SK-N-SH (cell line): ENCODE results near the gene RBMS3. TPM values are rescaled to one million over a fixed set of nuclear protein-coding genes. Genes with fewer than 3 reads are reported as not detected.

ENCODE experiments used
- CTCF ChIA-PET: fragments of 300-600, 350-600 bp; formaldehyde crosslinking; extraction: SDS; loops from one replicate; lab custom pipeline; 2021; lab: Yijun Ruan, JAX
- POLR2A ChIA-PET: fragments of 350-600 bp; sonication (Branson Sonifier 250); formaldehyde crosslinking; extraction: SDS; loops from one replicate; lab custom pipeline; 2020; ENCODE audit warnings: antibody characterized with exemption, inconsistent platforms; lab: Yijun Ruan, JAX
- DNase-seq: peaks from one replicate; pipeline ENCODE4 v3.0.0; 2012
- H2AFZ ChIP-seq: fragments of 200-600 bp; sonication (generic); 2 replicates; pipeline ENCODE4 v1.8.1; 2016; ENCODE audit warnings: antibody characterized with exemption, mild to moderate bottlenecking, low read depth
- H3F3A ChIP-seq: fragments of 200-600 bp; sonication (generic); replicated peaks from 2 replicates; pipeline ENCODE3; 2016; ENCODE audit warnings: antibody characterized with exemption, mild to moderate bottlenecking; ENCODE audit not compliant: insufficient read depth
- H3K27ac ChIP-seq, 2 experiments: fragments of 200-500 bp in 1 of 2; fragments of 200-600 bp in 1 of 2; sonication (Bioruptor generic) in 1 of 2; sonication (generic), shearing (Covaris generic) in 1 of 2; 2 replicates each; pipeline versions ENCODE4 v1.5.1 to v1.6.1; 2014 to 2016; ENCODE audit warnings: low read depth in 2 of 2, inconsistent platforms in 1 of 2, low read length in 1 of 2, mild to moderate bottlenecking in 1 of 2, mixed read lengths in 1 of 2
- H3K27me3 ChIP-seq: fragments of 200-600 bp; sonication (generic), shearing (Covaris generic); 2 replicates; pipeline ENCODE4 v1.6.1; 2016; ENCODE audit warnings: mixed run types; ENCODE audit not compliant: insufficient read depth
- H3K36me3 ChIP-seq, 2 experiments: fragments of 200-500 bp in 1 of 2; fragments of 200-600 bp in 1 of 2; sonication (Bioruptor generic) in 1 of 2; sonication (generic) in 1 of 2; replicated peaks in 1 of 2; 2 replicates each; pipeline versions ENCODE3 to v1.5.1; 2014 to 2016; ENCODE audit warnings: low read length in 1 of 2, mild to moderate bottlenecking in 1 of 2; ENCODE audit not compliant: insufficient read depth in 2 of 2, control insufficient read depth in 1 of 2
- H3K4me1 ChIP-seq, 2 experiments: fragments of 200-500 bp in 1 of 2; fragments of 200-600 bp in 1 of 2; sonication (Bioruptor generic) in 1 of 2; sonication (generic), shearing (Covaris generic) in 1 of 2; 2 replicates each; pipeline versions ENCODE4 v1.5.1 to v1.6.1; 2014 to 2016; ENCODE audit warnings: low read depth in 1 of 2, low read length in 1 of 2, mixed run types in 1 of 2; ENCODE audit not compliant: insufficient read depth in 2 of 2, control insufficient read depth in 1 of 2
- H3K4me2 ChIP-seq: fragments of 200-600 bp; sonication (generic), shearing (Covaris generic); 2 replicates; pipeline ENCODE4 v1.6.1; 2017; ENCODE audit warnings: mixed run types
- H3K4me3 ChIP-seq, 2 experiments: fragments of 200-500 bp in 1 of 2; fragments of 200-600 bp in 1 of 2; sonication (Bioruptor generic) in 1 of 2; sonication (generic), shearing (Covaris generic) in 1 of 2; 2 replicates each; pipeline versions ENCODE4 v1.5.1 to v1.8.1; 2014 to 2016; ENCODE audit warnings: low read depth in 2 of 2, inconsistent platforms in 1 of 2, low read length in 1 of 2, mild to moderate bottlenecking in 1 of 2, mixed read lengths in 1 of 2, moderate library complexity in 1 of 2
- H3K79me2 ChIP-seq: fragments of 200-600 bp; sonication (generic); 2 replicates; pipeline ENCODE4 v1.8.1; 2017; ENCODE audit warnings: mild to moderate bottlenecking; ENCODE audit not compliant: insufficient read depth
- H3K9ac ChIP-seq: fragments of 200-600 bp; sonication (generic); 2 replicates; pipeline ENCODE4 v1.6.1; 2017; ENCODE audit warnings: mixed run types
- H3K9me2 ChIP-seq: fragments of 200-600 bp; sonication (generic); 2 replicates; pipeline ENCODE4 v1.6.1; 2017; ENCODE audit warnings: mixed run types
- H3K9me3 ChIP-seq: fragments of 200-600 bp; sonication (generic); 2 replicates; pipeline ENCODE4 v1.6.1; 2017; ENCODE audit warnings: mixed run types, mild to moderate bottlenecking, moderate library complexity
- H4K20me1 ChIP-seq: fragments of 200-600 bp; sonication (generic); 2 replicates; pipeline ENCODE4 v1.6.1; 2017; ENCODE audit warnings: mild to moderate bottlenecking, mixed run types; ENCODE audit not compliant: insufficient read depth
- FOSL2 ChIP-seq: IDR thresholded peaks from 2 replicates; pipeline ENCODE4 v1.4.0; 2012; ENCODE audit warnings: low read depth, mild to moderate bottlenecking, moderate library complexity, borderline replicate concordance
- FOXJ3 ChIP-seq: sonication (generic); formaldehyde crosslinking; IDR thresholded peaks from 2 replicates; pipeline ENCODE4 v1.5.1; 2020; ENCODE audit warnings: mild to moderate bottlenecking, missing genetic modification reagents
- GABPA ChIP-seq: IDR thresholded peaks from 2 replicates; pipeline ENCODE4 v1.4.0; 2012; ENCODE audit warnings: low read depth, mild to moderate bottlenecking
- GATA2 ChIP-seq: sonication (generic); formaldehyde crosslinking; IDR thresholded peaks from 2 replicates; pipeline ENCODE4 v1.5.0; 2020; ENCODE audit warnings: mild to moderate bottlenecking, missing genetic modification reagents
- IRF3 ChIP-seq: fragments of 150-350 bp; IDR thresholded peaks from 2 replicates; pipeline ENCODE4 v1.6.1; 2016; ENCODE audit warnings: mild to moderate bottlenecking, low read depth, low read length
- MXI1 ChIP-seq: IDR thresholded peaks from 2 replicates; pipeline ENCODE4 v1.6.1; 2012; ENCODE audit warnings: mild to moderate bottlenecking, low read depth, low read length, improper control_type of control experiment
- NFIC ChIP-seq: IDR thresholded peaks from 2 replicates; pipeline ENCODE4 v1.4.0; 2012; ENCODE audit warnings: borderline replicate concordance
- NRF1 ChIP-seq: IDR thresholded peaks from 2 replicates; pipeline ENCODE4 v1.6.1; 2012; ENCODE audit warnings: low read depth, mild to moderate bottlenecking, low read length
- RAD21 ChIP-seq: IDR thresholded peaks from 2 replicates; pipeline ENCODE4 v1.6.1; 2012; ENCODE audit warnings: mild to moderate bottlenecking, low read length
- RCOR1 ChIP-seq: fragments of 150-350 bp; IDR thresholded peaks from 2 replicates; pipeline ENCODE4 v1.6.1; 2017; ENCODE audit warnings: antibody characterized with exemption, low read length
- SMC3 ChIP-seq: IDR thresholded peaks from 2 replicates; pipeline ENCODE4 v1.6.1; 2012; ENCODE audit warnings: low read depth, low read length, improper control_type of control experiment
- TAF1 ChIP-seq: IDR thresholded peaks from 2 replicates; pipeline ENCODE4 v1.6.1; 2012; ENCODE audit warnings: low read depth, mild to moderate bottlenecking, low read length, moderate library complexity, borderline replicate concordance
- WGBS: methylation state at CpG from one replicate; pipeline ENCODE4 v1.1.6; 2017; ENCODE audit warnings: low lambda C conversion rate; 5-methylcytosine and 5-hydroxymethylcytosine counted together
- polyA plus RNA-seq, 3 experiments: library from polyadenylated mRNA; depleted of rRNA; stranded (reverse); fragments of >200 nt; gene quantifications; 2 replicates each; pipeline ENCODE4 v1.2.3, GENCODE V29; 2012
- TF ChIP-seq, protein P1 (sequence below): IDR thresholded peaks from 2 replicates; pipeline ENCODE4 v1.4.0; 2012; ENCODE audit warnings: low read depth, borderline replicate concordance
- TF ChIP-seq, protein P2 (sequence below): IDR thresholded peaks from 2 replicates; pipeline ENCODE4 v1.6.1; 2012; ENCODE audit warnings: mild to moderate bottlenecking, low read depth, low read length, moderate library complexity
- TF ChIP-seq, protein P3 (sequence below): IDR thresholded peaks from 2 replicates; pipeline ENCODE4 v1.4.0; 2012; ENCODE audit warnings: low read depth, borderline replicate concordance

The RBMS3 gene
- polyA plus RNA-seq, 1 of the 3 experiments (the other 2 are of a cell fraction), result 8.2 TPM

DNA sequence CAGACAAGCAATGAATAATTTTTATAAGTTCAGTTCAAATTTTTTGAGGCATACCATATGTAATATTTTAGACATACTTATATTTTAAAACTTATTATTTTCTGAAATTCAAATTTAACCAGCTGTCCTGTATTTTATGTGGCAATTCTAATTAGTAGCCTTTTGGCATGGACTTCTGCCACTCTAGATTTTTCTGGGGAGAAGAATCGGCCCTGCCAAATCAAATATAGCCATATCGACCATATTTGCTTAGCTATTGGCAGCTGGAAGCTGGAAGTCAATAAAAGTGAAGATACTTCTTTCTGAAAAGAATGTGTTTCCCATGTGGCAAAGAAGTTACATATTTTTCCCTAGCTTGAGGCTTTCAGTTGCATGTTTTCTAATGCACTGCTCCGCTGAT lies 9.4 kb upstream of the RBMS3 start:
- 94% methylated on average over 3 of the region's 3 CpGs for WGBS
- H3K4me2 ChIP-seq, result no peak overlapping the region
- CTCF ChIA-PET, result interaction anchor here (0.9 to 1.1 kb wide), 2 partner anchors 12 to 604 kb away, joined by 3 read pairs; no protein-coding TSS in a partner anchor

GRCh38 chr3:29274667-29275066 lies 6.2 kb upstream of the RBMS3 start:
- no peak for DNase-seq
- WGBS, result 96% methylated on average over 3 of the region's 3 CpGs
- Histone ChIP-seq H3K9ac (no peak overlapping the region), H3K9me2 (no peaks in the 10 kb centered on the region), H3K36me3 (no peaks in the 10 kb centered on the region), H3K27me3 (no peaks in the 10 kb centered on the region), H3K27ac (no peak overlapping the region), H3K9me3 (no peaks in the 10 kb centered on the region), H3K79me2 (peaks cover 5% of the 10 kb centered on the region), H3K4me2 (no peak overlapping the region), H3K4me1 (peaks cover 6 to 20% of the 10 kb centered on the region in 2 experiments; a peak in 3 of 4 replicates), H2AFZ (no peak overlapping the region), H4K20me1 (no peaks in the 10 kb centered on the region), H3F3A (peaks cover 15% of the 10 kb centered on the region), H3K4me3 (no peak overlapping the region)
- CTCF ChIA-PET, result no interaction called here
- TF ChIP-seq RCOR1, result no peak
- TF ChIP-seq GABPA, result no peak
- TF ChIP-seq, protein P1, sequence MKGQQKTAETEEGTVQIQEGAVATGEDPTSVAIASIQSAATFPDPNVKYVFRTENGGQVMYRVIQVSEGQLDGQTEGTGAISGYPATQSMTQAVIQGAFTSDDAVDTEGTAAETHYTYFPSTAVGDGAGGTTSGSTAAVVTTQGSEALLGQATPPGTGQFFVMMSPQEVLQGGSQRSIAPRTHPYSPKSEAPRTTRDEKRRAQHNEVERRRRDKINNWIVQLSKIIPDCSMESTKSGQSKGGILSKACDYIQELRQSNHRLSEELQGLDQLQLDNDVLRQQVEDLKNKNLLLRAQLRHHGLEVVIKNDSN, result no peak
- no peak for TF ChIP-seq NFIC
- no peak for TF ChIP-seq IRF3
- TF ChIP-seq NRF1, result no peak
- TF ChIP-seq, protein P2, sequence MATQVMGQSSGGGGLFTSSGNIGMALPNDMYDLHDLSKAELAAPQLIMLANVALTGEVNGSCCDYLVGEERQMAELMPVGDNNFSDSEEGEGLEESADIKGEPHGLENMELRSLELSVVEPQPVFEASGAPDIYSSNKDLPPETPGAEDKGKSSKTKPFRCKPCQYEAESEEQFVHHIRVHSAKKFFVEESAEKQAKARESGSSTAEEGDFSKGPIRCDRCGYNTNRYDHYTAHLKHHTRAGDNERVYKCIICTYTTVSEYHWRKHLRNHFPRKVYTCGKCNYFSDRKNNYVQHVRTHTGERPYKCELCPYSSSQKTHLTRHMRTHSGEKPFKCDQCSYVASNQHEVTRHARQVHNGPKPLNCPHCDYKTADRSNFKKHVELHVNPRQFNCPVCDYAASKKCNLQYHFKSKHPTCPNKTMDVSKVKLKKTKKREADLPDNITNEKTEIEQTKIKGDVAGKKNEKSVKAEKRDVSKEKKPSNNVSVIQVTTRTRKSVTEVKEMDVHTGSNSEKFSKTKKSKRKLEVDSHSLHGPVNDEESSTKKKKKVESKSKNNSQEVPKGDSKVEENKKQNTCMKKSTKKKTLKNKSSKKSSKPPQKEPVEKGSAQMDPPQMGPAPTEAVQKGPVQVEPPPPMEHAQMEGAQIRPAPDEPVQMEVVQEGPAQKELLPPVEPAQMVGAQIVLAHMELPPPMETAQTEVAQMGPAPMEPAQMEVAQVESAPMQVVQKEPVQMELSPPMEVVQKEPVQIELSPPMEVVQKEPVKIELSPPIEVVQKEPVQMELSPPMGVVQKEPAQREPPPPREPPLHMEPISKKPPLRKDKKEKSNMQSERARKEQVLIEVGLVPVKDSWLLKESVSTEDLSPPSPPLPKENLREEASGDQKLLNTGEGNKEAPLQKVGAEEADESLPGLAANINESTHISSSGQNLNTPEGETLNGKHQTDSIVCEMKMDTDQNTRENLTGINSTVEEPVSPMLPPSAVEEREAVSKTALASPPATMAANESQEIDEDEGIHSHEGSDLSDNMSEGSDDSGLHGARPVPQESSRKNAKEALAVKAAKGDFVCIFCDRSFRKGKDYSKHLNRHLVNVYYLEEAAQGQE, result no peak
- no peak for TF ChIP-seq FOXJ3
- no peak for TF ChIP-seq FOSL2
- no peak for TF ChIP-seq GATA2 (CRISPR knock-in tag)
- no peak for TF ChIP-seq SMC3
- POLR2A ChIA-PET, result no interaction called here

More for the DNA sequence above, 9.4 kb upstream of the RBMS3 start:
- H3K79me2 ChIP-seq, result no peaks in the 10 kb centered on the region
- no peak overlapping the region for H2AFZ ChIP-seq
- peaks cover 8% of the 10 kb centered on the region for H3F3A ChIP-seq
- H3K9ac ChIP-seq, result no peak overlapping the region
- no peak for DNase-seq
- H3K27ac ChIP-seq, result no peak overlapping the region
- POLR2A ChIA-PET, result no interaction called here
- no peak overlapping the region for H3K4me3 ChIP-seq
- H4K20me1 ChIP-seq, result no peaks in the 10 kb centered on the region
- H3K9me3 ChIP-seq, result no peaks in the 10 kb centered on the region
- no peak for TF ChIP-seq RAD21
- TF ChIP-seq TAF1, result no peak
- no peak for TF ChIP-seq SMC3
- TF ChIP-seq FOSL2, result no peak
- TF ChIP-seq, protein P3, sequence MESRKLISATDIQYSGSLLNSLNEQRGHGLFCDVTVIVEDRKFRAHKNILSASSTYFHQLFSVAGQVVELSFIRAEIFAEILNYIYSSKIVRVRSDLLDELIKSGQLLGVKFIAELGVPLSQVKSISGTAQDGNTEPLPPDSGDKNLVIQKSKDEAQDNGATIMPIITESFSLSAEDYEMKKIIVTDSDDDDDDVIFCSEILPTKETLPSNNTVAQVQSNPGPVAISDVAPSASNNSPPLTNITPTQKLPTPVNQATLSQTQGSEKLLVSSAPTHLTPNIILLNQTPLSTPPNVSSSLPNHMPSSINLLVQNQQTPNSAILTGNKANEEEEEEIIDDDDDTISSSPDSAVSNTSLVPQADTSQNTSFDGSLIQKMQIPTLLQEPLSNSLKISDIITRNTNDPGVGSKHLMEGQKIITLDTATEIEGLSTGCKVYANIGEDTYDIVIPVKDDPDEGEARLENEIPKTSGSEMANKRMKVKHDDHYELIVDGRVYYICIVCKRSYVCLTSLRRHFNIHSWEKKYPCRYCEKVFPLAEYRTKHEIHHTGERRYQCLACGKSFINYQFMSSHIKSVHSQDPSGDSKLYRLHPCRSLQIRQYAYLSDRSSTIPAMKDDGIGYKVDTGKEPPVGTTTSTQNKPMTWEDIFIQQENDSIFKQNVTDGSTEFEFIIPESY, result no peak
- no peak for TF ChIP-seq MXI1
- TF ChIP-seq NFIC, result no peak
- H3K27me3 ChIP-seq, result no peaks in the 10 kb centered on the region
- H3K36me3 ChIP-seq, result no peaks in the 10 kb centered on the region
- H3K4me1 ChIP-seq, result peaks cover 0 to 9% of the 10 kb centered on the region in 2 experiments; a peak in 2 of 4 replicates
- H3K9me2 ChIP-seq, result no peaks in the 10 kb centered on the region
